Liver (tissue), 9 donors: ENCODE results near the gene FGF12. TPM values are rescaled to one million over a fixed set of nuclear protein-coding genes. Genes with fewer than 3 reads are reported as not detected.

Source experiments
- DNase-seq: peaks from one replicate; pipeline ENCODE4 v3.0.0-alpha.2; 2017; ENCODE audit warnings: low spot score
- H3K27ac ChIP-seq, 2 donors: one replicate each; pipeline ENCODE4 v1.7.0; 2013; ENCODE audit warnings: inconsistent platforms in 2 of 2, low read length in 2 of 2, control low read depth in 1 of 2, low read depth in 1 of 2, mild to moderate bottlenecking in 1 of 2
- H3K27me3 ChIP-seq, 4 donors: one replicate each; pipeline versions ENCODE4 v1.6.1 to v1.7.0; 2013; ENCODE audit warnings: low read length in 3 of 4, inconsistent platforms in 1 of 4, mild to moderate bottlenecking in 1 of 4, moderate library complexity in 1 of 4; ENCODE audit not compliant: control insufficient read depth in 4 of 4, insufficient read depth in 4 of 4
- H3K36me3 ChIP-seq, 4 donors: one replicate each; pipeline versions ENCODE4 v1.6.1 to v1.7.0; 2013; ENCODE audit warnings: low read length in 3 of 4, mild to moderate bottlenecking in 3 of 4, low read depth in 1 of 4, moderate library complexity in 1 of 4; ENCODE audit not compliant: control insufficient read depth in 4 of 4, insufficient read depth in 3 of 4
- H3K4me1 ChIP-seq, 4 donors: one replicate each; pipeline versions ENCODE4 v1.6.1 to v1.7.0; 2013; ENCODE audit warnings: low read length in 3 of 4, mild to moderate bottlenecking in 3 of 4, moderate library complexity in 1 of 4; ENCODE audit not compliant: control insufficient read depth in 4 of 4, insufficient read depth in 4 of 4
- H3K4me3 ChIP-seq, 3 donors: one replicate each; pipeline versions ENCODE4 v1.6.1 to v1.7.0; 2013; ENCODE audit warnings: low read length in 3 of 3, control low read depth in 1 of 3, low read depth in 1 of 3, mild to moderate bottlenecking in 1 of 3
- H3K9ac ChIP-seq, 2 donors: one replicate each; pipeline ENCODE4 v1.7.0; 2013; ENCODE audit warnings: low read length in 2 of 2, mild to moderate bottlenecking in 2 of 2, moderate library complexity in 2 of 2, control low read depth in 1 of 2, low read depth in 1 of 2
- H3K9me3 ChIP-seq, 4 donors: one replicate each; pipeline versions ENCODE4 v1.6.1 to v1.7.0; 2013; ENCODE audit warnings: low read length in 3 of 4; ENCODE audit not compliant: control insufficient read depth in 4 of 4
- ATF3 ChIP-seq: IDR thresholded peaks from 2 replicates; pipeline ENCODE4 v1.6.1; 2016; ENCODE audit warnings: antibody characterized with exemption
- CTCF ChIP-seq: fragments of 150-350 bp; IDR thresholded peaks from 2 replicates; pipeline ENCODE4 v1.5.1; 2017; ENCODE audit warnings: improper control_type of control experiment, low read depth, low read length; ENCODE audit not compliant: missing input control
- EGR1 ChIP-seq, 2 donors: IDR thresholded peaks; 2 replicates each; pipeline ENCODE4 v1.6.1; 2016 to 2018; ENCODE audit warnings: antibody characterized with exemption in 2 of 2, low read depth in 2 of 2
- FOXA1 ChIP-seq: IDR thresholded peaks from 2 replicates; pipeline ENCODE4 v1.6.1; 2016; ENCODE audit warnings: antibody characterized with exemption
- FOXA2 ChIP-seq: IDR thresholded peaks from 2 replicates; pipeline ENCODE4 v1.6.1; 2016; ENCODE audit warnings: antibody characterized with exemption
- GABPA ChIP-seq, 2 donors: IDR thresholded peaks in 1 of 2; conservative IDR thresholded peaks in 1 of 2; 2 replicates each; pipeline ENCODE4 v1.6.1; 2016; ENCODE audit warnings: antibody characterized with exemption in 2 of 2, mild to moderate bottlenecking in 1 of 2, moderate library complexity in 1 of 2
- HNF4A ChIP-seq, 2 donors: conservative IDR thresholded peaks; 2 replicates each; pipeline ENCODE4 v1.6.1; 2016; ENCODE audit warnings: antibody characterized with exemption in 2 of 2, mild to moderate bottlenecking in 2 of 2
- HNF4G ChIP-seq: IDR thresholded peaks from 2 replicates; pipeline ENCODE4 v1.6.1; 2016; ENCODE audit warnings: antibody characterized with exemption
- JUND ChIP-seq, 2 donors: IDR thresholded peaks; 2 replicates each; pipeline ENCODE4 v1.6.1; 2016; ENCODE audit warnings: antibody characterized with exemption in 2 of 2
- MAX ChIP-seq: IDR thresholded peaks from 2 replicates; pipeline ENCODE4 v1.6.1; 2016; ENCODE audit warnings: antibody characterized with exemption
- NR2F2 ChIP-seq: IDR thresholded peaks from 2 replicates; pipeline ENCODE4 v1.6.1; 2016; ENCODE audit warnings: antibody characterized with exemption
- RAD21 ChIP-seq, 2 donors: IDR thresholded peaks; 2 replicates each; pipeline ENCODE4 v1.6.1; 2016; ENCODE audit warnings: antibody characterized with exemption in 2 of 2, mild to moderate bottlenecking in 2 of 2
- REST ChIP-seq: IDR thresholded peaks from 2 replicates; pipeline ENCODE4 v1.6.1; 2016; ENCODE audit warnings: antibody characterized with exemption, mild to moderate bottlenecking
- RXRA ChIP-seq, 2 donors: IDR thresholded peaks; 2 replicates each; pipeline ENCODE4 v1.6.1; 2017 to 2018; ENCODE audit warnings: antibody characterized with exemption in 2 of 2, mild to moderate bottlenecking in 1 of 2
- SP1 ChIP-seq: IDR thresholded peaks from 2 replicates; pipeline ENCODE4 v1.6.1; 2018; ENCODE audit warnings: antibody characterized with exemption, mild to moderate bottlenecking
- TAF1 ChIP-seq: conservative IDR thresholded peaks from 2 replicates; pipeline ENCODE4 v1.6.1; 2016; ENCODE audit warnings: antibody characterized with exemption, mild to moderate bottlenecking
- YY1 ChIP-seq: IDR thresholded peaks from 2 replicates; pipeline ENCODE4 v1.6.1; 2016; ENCODE audit warnings: antibody characterized with exemption, mild to moderate bottlenecking
- ZBTB33 ChIP-seq: IDR thresholded peaks from 2 replicates; pipeline ENCODE4 v1.6.1; 2016; ENCODE audit warnings: antibody characterized with exemption
- WGBS: extraction: QIAGEN DNeasy Blood & Tissue Kit; methylation state at CpG from one replicate; pipeline ENCODE4 v1.1.7; 2013; 5-methylcytosine and 5-hydroxymethylcytosine counted together
- polyA plus RNA-seq, 2 donors: library from polyadenylated mRNA; stranded (reverse) in 1 of 2; unstranded in 1 of 2; fragments of 200-250 nt in 1 of 2; fragments of >200 nt in 1 of 2; fragmentation: Nextera tagmentation in 1 of 2; extraction: Ambion mirVana in 1 of 2; gene quantifications; one replicate each; pipeline versions ENCODE4 v1.2.1 to v1.2.3, GENCODE V29; 2013 to 2015
- total RNA-seq, 2 donors: library from RNA; depleted of rRNA; stranded (reverse); fragments of >200 nt; gene quantifications; one replicate each; pipeline ENCODE4 v1.2.3, GENCODE V29; 2014
- donor health status: healthy.
- donor health status: healthy.
- donor health status: healthy.
- donor health status: healthy.
- donor health status: healthy.

Gene FGF12
- total and polyA plus RNA-seq, 4 donors = 0.11 to 0.59 (median 0.19) TPM

- WGBS = 79% methylated on average over 5 of the region's 5 CpGs
- TF ChIP-seq JUND (IDR thresholded peaks at IDR 0.05) = no peak
- no peak for TF ChIP-seq HNF4A (conservative IDR thresholded peaks at IDR 0.05)
- TF ChIP-seq TAF1 = no peak
- TF ChIP-seq YY1 = no peak
- TF ChIP-seq HNF4G = no peak
- TF ChIP-seq EGR1 (IDR thresholded peaks at IDR 0.05; ENCODE audit: low read depth in 2 of 2) = no peak
- no peak for TF ChIP-seq NR2F2
- TF ChIP-seq RXRA (IDR thresholded peaks at IDR 0.05) = no peak
- Histone ChIP-seq H3K36me3 (no peaks in the 10 kb centered on the region), H3K27ac (no peak overlapping the region), H3K4me1 (peaks cover 0 to 12% (median 4%) of the 10 kb centered on the region in 4 donors), H3K4me3 (no peak overlapping the region), H3K9ac (no peak overlapping the region), H3K27me3 (no peaks in the 10 kb centered on the region), H3K9me3 (no peaks in the 10 kb centered on the region)
- no peak for DNase-seq
Observed at GRCh38 chr3:192224634-192225155, 502.6 kb downstream of the FGF12 start.

GRCh38 chr3:192223815-192224214 lies 503.5 kb downstream of the FGF12 start:
- Histone ChIP-seq H3K9ac (no peak overlapping the region), H3K27ac (no peak overlapping the region), H3K36me3 (no peaks in the 10 kb centered on the region), H3K27me3 (no peaks in the 10 kb centered on the region), H3K4me1 (peaks cover 0 to 12% (median 4%) of the 10 kb centered on the region in 4 donors), H3K4me3 (no peak overlapping the region), H3K9me3 (no peaks in the 10 kb centered on the region)
- no peak for DNase-seq
- 54% methylated on average over 2 of the region's 2 CpGs for WGBS
- TF ChIP-seq TAF1 = no peak
- no peak for TF ChIP-seq YY1
- TF ChIP-seq MAX = peak; percentile 33
- no peak for TF ChIP-seq ZBTB33
- TF ChIP-seq REST = peak; percentile 17
- TF ChIP-seq FOXA1 = peak; percentile 50
- no peak for TF ChIP-seq NR2F2
- TF ChIP-seq ATF3 = peak; percentile 54
- TF ChIP-seq GABPA (IDR thresholded peaks at IDR 0.05 in 1 of 2, conservative IDR thresholded peaks at IDR 0.05 in 1 of 2) = no peak
- no peak for TF ChIP-seq CTCF
- peak in 1 of 2 donors; percentile 55 for TF ChIP-seq HNF4A (conservative IDR thresholded peaks at IDR 0.05)
- TF ChIP-seq HNF4G = no peak
- peak in 1 of 2 donors; percentile 31 for TF ChIP-seq JUND (IDR thresholded peaks at IDR 0.05)
- no peak for TF ChIP-seq FOXA2
- TF ChIP-seq SP1 = peak; percentile 9
- no peak for TF ChIP-seq EGR1 (IDR thresholded peaks at IDR 0.05; ENCODE audit: low read depth in 2 of 2)
- peak; percentile 47 to 67 for TF ChIP-seq RXRA (IDR thresholded peaks at IDR 0.05)
- TF ChIP-seq RAD21 (IDR thresholded peaks at IDR 0.05) = no peak
